ENCODE data around the gene PFDN1.
"Not testable (repeated sequence)": the region's sequence is repeated elsewhere in the genome, so short reads cannot be mapped to it uniquely, and the experiment has no call there.

GRCh38 chr5:140198915-140199314, 104.0 kb downstream of the PFDN1 start:
- TF ChIP-seq CTCF (IDR thresholded peaks at IDR 0.05; ENCODE audit: insufficient read depth, low read length); POLR2AphosphoS5 (IDR thresholded peaks at IDR 0.05; ENCODE audit: low read depth); REST (IDR thresholded peaks at IDR 0.05; ENCODE audit: insufficient replicate concordance, low read depth); SPI1 (IDR thresholded peaks at IDR 0.05; ENCODE audit: borderline replicate concordance, low read depth); GABPA (IDR thresholded peaks at IDR 0.05; ENCODE audit: low read depth): not testable (repeated sequence)

Measured in HL-60 (cell line).